Activated CD4-positive, alpha-beta memory T cell treated with anti-CD3 and anti-CD28 coated beads for 36 hours (primary cell): ENCODE measurements around the gene SPTB. TPM values are rescaled to one million over a fixed set of nuclear protein-coding genes. Genes with fewer than 3 reads are reported as not detected.

Experiments used
- CTCF ChIA-PET: fragments of 350-600 bp; sonication (Branson Sonifier 250); formaldehyde crosslinking; loops from one replicate; lab custom pipeline; 2021; ENCODE audit warnings: antibody characterized with exemption, inconsistent platforms; lab: Charles Lee
- POLR2A ChIA-PET: fragments of 350-600 bp; sonication (Branson Sonifier 250); formaldehyde crosslinking; loops from one replicate; lab custom pipeline; 2021; ENCODE audit warnings: antibody characterized with exemption; lab: Charles Lee
- DNase-seq: peaks from one replicate; pipeline ENCODE4 v3.0.0-alpha.2; 2020
- H3K27ac Mint-ChIP-seq: one replicate; pipeline ENCODE4 v1.8.0; 2021; ENCODE audit warnings: mixed read lengths
- H3K27me3 Mint-ChIP-seq: one replicate; pipeline ENCODE4 v1.8.0; 2021; ENCODE audit warnings: mixed read lengths
- H3K36me3 Mint-ChIP-seq: one replicate; pipeline ENCODE4 v1.8.0; 2021; ENCODE audit warnings: mixed read lengths
- H3K4me1 Mint-ChIP-seq: one replicate; pipeline ENCODE4 v1.8.0; 2021; ENCODE audit warnings: low read depth, mixed read lengths
- H3K4me3 Mint-ChIP-seq: one replicate; pipeline ENCODE4 v1.8.0; 2021; ENCODE audit warnings: mild to moderate bottlenecking, mixed read lengths
- H3K9me3 Mint-ChIP-seq: one replicate; pipeline ENCODE4 v1.8.0; 2021; ENCODE audit warnings: mixed read lengths
- intact Hi-C: fragments of 100-400 bp; cut with micrococcal nuclease; formaldehyde crosslinking; loops from one replicate; pipeline ENCODE4 v1.15.1; 2023
- total RNA-seq, 2 experiments: library from RNA; stranded (reverse); gene quantifications; one replicate each; pipeline ENCODE4 v1.2.3, GENCODE V29; 2021

SPTB gene
- total RNA-seq, 2 experiments from 2014 or later: 0.57 to 0.70 TPM

DNA sequence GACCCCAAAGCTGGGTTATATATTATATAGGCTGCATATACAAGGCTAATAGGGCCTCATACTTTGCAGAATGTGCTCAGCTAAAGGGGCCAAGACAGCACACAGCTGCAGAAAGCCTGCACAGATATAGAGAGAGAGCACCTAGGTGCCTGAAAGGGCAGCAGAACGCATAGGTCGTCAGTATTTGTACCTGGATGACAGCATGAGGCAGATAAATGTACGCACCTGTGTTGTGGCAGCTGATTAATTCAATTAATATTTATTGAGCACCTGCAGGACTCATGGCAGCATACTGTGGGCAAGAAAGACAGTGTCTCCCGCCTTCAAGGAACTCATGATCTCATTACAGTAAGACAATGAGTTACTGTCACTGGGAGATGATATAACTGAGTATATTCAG, 33.4 kb downstream of the SPTB start:
- Mint-ChIP-seq H3K4me3 (no peak overlapping the region), H3K9me3 (no peaks in the 10 kb centered on the region), H3K36me3 (no peaks in the 10 kb centered on the region), H3K27ac (no peak overlapping the region), H3K4me1 (peaks cover 9% of the 10 kb centered on the region), H3K27me3 (peaks cover 22% of the 10 kb centered on the region)
- intact Hi-C loops: no loop called here
- ChIA-PET CTCF (interaction anchor here (1.7 to 2.6 kb wide), 2 partner anchors 23 to 45 kb away, joined by 8 to 9 read pairs; no protein-coding TSS in a partner anchor), POLR2A (no interaction called here)
- DNase-seq: no peak

DNA sequence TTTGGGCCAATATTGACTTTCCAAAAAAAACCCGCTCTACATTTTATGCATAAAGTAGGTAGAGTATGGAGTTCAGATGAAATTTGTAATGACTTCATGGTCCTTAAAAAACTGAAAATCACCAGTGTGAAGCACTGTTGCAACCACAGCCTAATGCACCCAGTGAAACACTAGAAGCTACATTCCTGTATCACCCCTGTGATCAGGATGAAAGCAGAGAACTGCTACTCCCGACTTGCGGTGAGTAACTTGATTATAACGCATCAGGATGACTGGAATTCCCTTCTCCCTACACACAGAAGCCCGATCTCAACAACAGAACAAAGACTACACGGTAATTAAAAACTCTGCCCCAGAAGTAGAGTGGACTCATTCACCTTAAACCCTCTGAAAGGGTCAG, 33.8 kb downstream of the SPTB start:
- DNase-seq: no peak
- intact Hi-C loops: no loop called here
- ChIA-PET POLR2A (no interaction called here), CTCF (interaction anchor here (1.7 to 2.6 kb wide), 2 partner anchors 23 to 46 kb away, joined by 8 to 9 read pairs; no protein-coding TSS in a partner anchor)
- peaks cover 25% of the 10 kb centered on the region for H3K27me3 Mint-ChIP-seq
- peaks cover 9% of the 10 kb centered on the region for H3K4me1 Mint-ChIP-seq
- no peak overlapping the region for H3K27ac Mint-ChIP-seq
- no peaks in the 10 kb centered on the region for H3K36me3 Mint-ChIP-seq
- H3K9me3 Mint-ChIP-seq: no peaks in the 10 kb centered on the region
- H3K4me3 Mint-ChIP-seq: no peak overlapping the region

GRCh38 chr14:64844969-64845536, 34.7 kb downstream of the SPTB start:
- Mint-ChIP-seq H3K27ac (no peak overlapping the region), H3K27me3 (peaks cover 22% of the 10 kb centered on the region), H3K4me1 (peaks cover 9% of the 10 kb centered on the region), H3K9me3 (no peaks in the 10 kb centered on the region), H3K36me3 (no peaks in the 10 kb centered on the region), H3K4me3 (no peak overlapping the region)
- no peak for DNase-seq
- ChIA-PET POLR2A (interaction anchor here (0.8 kb wide), 1 partner anchor 13 kb away, joined by 3 read pairs; no protein-coding TSS in a partner anchor), CTCF (interaction anchor here (1.0 to 2.6 kb wide), 3 partner anchors 22 to 208 kb away, joined by 3 to 8 read pairs (median 4); no protein-coding TSS in a partner anchor)
- intact Hi-C loops: no loop called here

- H3K27me3 Mint-ChIP-seq: peaks cover 22% of the 10 kb centered on the region
- ChIA-PET CTCF (interaction anchor here (1.0 to 2.6 kb wide), 3 partner anchors 21 to 208 kb away, joined by 3 to 8 read pairs (median 4); no protein-coding TSS in a partner anchor), POLR2A (no interaction called here)
- no peak overlapping the region for H3K27ac Mint-ChIP-seq
- H3K4me3 Mint-ChIP-seq: no peak overlapping the region
- peaks cover 9% of the 10 kb centered on the region for H3K4me1 Mint-ChIP-seq
- intact Hi-C loops: no loop called here
- no peak for DNase-seq
- no peaks in the 10 kb centered on the region for H3K9me3 Mint-ChIP-seq
- no peaks in the 10 kb centered on the region for H3K36me3 Mint-ChIP-seq
Measured at GRCh38 chr14:64844272-64844671, 35.4 kb downstream of the SPTB start.

GRCh38 chr14:64843548-64843947, 36.2 kb downstream of the SPTB start:
- Mint-ChIP-seq H3K4me1 (peaks cover 9% of the 10 kb centered on the region), H3K27ac (no peak overlapping the region), H3K4me3 (no peak overlapping the region), H3K9me3 (no peaks in the 10 kb centered on the region), H3K27me3 (peaks cover 22% of the 10 kb centered on the region), H3K36me3 (no peaks in the 10 kb centered on the region)
- ChIA-PET CTCF (interaction anchor here (1.0 kb wide), 1 partner anchor 48 kb away, joined by 4 read pairs; no protein-coding TSS in a partner anchor), POLR2A (no interaction called here)
- intact Hi-C loops: no loop called here
- DNase-seq: no peak

DNA sequence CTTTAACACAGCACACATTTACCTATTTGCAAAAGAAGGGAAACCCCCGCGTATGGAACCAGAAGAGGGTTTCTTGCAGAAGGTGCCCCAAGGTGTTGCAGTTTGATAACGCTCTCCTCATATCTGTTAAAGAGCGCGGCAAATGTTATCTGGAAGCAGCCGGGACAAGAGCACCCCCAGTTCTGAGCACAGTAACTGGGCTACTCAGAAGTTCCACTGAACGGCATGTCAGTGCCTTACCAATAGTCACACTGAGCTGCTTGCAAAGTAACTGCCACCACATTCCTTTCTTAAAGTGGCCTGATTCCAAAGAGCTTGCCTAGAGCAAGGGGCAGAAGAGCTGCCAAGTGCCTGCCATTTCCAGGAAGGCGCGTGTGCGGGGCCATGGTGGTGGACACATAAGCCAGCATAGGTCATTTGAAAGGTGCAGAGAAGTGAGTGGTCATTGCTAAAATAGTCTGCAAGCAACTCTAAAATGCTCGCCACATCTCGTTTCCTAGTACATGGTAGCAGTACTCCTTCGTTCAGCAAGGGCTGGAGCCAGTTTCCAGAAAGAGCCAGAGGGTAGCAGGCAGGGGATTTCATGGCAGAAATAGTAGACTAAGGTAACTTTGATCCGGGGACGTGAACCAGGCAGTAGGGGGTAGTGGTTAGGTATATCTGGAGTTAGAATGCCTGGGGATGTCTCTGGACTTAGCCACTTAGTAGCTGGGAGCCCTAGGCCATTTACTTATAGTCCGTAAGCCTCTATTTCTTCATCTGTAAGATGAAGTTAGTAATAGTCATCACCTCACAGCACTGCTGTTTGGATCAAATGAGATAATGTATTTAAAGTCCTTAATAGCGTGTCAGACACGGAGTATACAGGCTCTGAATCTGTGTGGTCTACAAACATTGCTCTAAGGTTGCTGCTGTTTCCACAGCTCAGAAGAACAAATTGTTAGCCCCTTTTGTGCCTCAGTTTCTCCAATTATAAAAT, 37.6 kb downstream of the SPTB start:
- Mint-ChIP-seq H3K36me3 (no peaks in the 10 kb centered on the region), H3K9me3 (no peaks in the 10 kb centered on the region), H3K4me1 (no peaks in the 10 kb centered on the region), H3K27ac (no peak overlapping the region), H3K4me3 (no peak overlapping the region), H3K27me3 (peaks cover 23% of the 10 kb centered on the region)
- DNase-seq: no peak
- ChIA-PET CTCF (interaction anchor here (1.3 to 1.9 kb wide), 2 partner anchors 21 to 51 kb away, joined by 3 to 5 read pairs; no protein-coding TSS in a partner anchor), POLR2A (no interaction called here)
- intact Hi-C loops: no loop called here

GRCh38 chr14:64841121-64841651, 38.5 kb downstream of the SPTB start:
- Mint-ChIP-seq H3K9me3 (no peaks in the 10 kb centered on the region), H3K27me3 (peaks cover 23% of the 10 kb centered on the region), H3K27ac (no peak overlapping the region), H3K36me3 (no peaks in the 10 kb centered on the region), H3K4me1 (no peaks in the 10 kb centered on the region), H3K4me3 (no peak overlapping the region)
- intact Hi-C loops: no loop called here
- no peak for DNase-seq
- CTCF ChIA-PET: interaction anchor here (1.3 to 1.9 kb wide), 4 partner anchors 17 to 52 kb away, joined by 3 to 5 read pairs (median 4); no protein-coding TSS in a partner anchor
- POLR2A ChIA-PET: no interaction called here

GRCh38 chr14:64838656-64839055, 41.1 kb downstream of the SPTB start:
- Mint-ChIP-seq H3K4me1 (no peaks in the 10 kb centered on the region), H3K9me3 (no peaks in the 10 kb centered on the region), H3K27ac (no peak overlapping the region), H3K36me3 (no peaks in the 10 kb centered on the region), H3K27me3 (peaks cover 17% of the 10 kb centered on the region), H3K4me3 (no peak overlapping the region)
- intact Hi-C loops: no loop called here
- DNase-seq: no peak
- CTCF ChIA-PET: no interaction called here
- POLR2A ChIA-PET: no interaction called here

DNA sequence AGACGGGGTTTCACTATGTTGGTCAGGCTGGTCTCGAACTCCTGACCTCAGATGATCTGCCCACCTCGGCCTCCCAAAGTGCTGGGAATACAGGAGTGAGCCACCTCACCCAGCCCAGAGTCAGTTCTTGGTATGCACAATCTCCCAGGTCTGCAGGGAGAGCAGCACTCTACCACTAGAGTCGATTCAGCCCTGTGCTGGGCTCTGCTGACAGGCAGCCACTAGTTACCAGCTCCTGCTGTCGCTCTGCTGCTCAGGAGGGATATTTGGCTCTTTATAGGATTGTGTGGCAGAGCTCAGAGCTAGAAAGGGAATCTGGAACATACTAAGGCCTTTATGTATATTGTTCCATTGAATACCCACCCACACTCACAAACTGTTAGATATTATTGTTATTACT, 44.3 kb downstream of the SPTB start:
- Mint-ChIP-seq H3K36me3 (no peaks in the 10 kb centered on the region), H3K4me1 (no peaks in the 10 kb centered on the region), H3K4me3 (no peak overlapping the region), H3K9me3 (no peaks in the 10 kb centered on the region), H3K27ac (no peak overlapping the region), H3K27me3 (peaks cover 7% of the 10 kb centered on the region)
- POLR2A ChIA-PET: no interaction called here
- intact Hi-C loops: no loop called here
- no peak for DNase-seq
- CTCF ChIA-PET: interaction anchor here (1.1 to 3.6 kb wide), 2 partner anchors 12 to 56 kb away, joined by 4 to 13 read pairs; no protein-coding TSS in a partner anchor

DNA sequence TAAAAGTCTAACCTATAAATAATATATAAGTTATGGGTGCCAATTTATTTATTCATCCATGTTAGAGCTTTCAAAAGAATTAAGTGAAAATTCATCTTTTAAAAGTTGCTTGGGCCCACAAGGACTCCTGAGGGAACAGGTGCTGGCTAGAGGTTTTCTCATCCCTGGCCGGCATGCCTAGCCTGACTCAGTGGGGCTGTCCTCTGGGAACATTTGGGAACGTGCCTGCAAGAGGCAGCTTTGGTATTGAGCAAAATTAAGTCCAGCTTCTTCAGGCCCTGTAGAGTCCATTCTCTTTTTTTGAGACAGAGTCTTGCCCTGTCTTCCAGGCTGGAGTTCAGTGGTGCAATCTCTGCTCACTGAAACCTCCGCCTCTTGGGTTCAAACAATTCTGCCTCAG, 44.7 kb downstream of the SPTB start:
- no peaks in the 10 kb centered on the region for H3K36me3 Mint-ChIP-seq
- H3K4me3 Mint-ChIP-seq: no peak overlapping the region
- intact Hi-C loops: no loop called here
- DNase-seq: no peak
- no peaks in the 10 kb centered on the region for H3K9me3 Mint-ChIP-seq
- H3K27me3 Mint-ChIP-seq: peaks cover 7% of the 10 kb centered on the region
- ChIA-PET CTCF (interaction anchor here (1.1 to 3.6 kb wide), 2 partner anchors 11 to 57 kb away, joined by 4 to 13 read pairs; no protein-coding TSS in a partner anchor), POLR2A (no interaction called here)
- no peaks in the 10 kb centered on the region for H3K4me1 Mint-ChIP-seq
- H3K27ac Mint-ChIP-seq: no peak overlapping the region

- no peaks in the 10 kb centered on the region for H3K4me1 Mint-ChIP-seq
- CTCF ChIA-PET: no interaction called here
- H3K4me3 Mint-ChIP-seq: no peak overlapping the region
Measured at GRCh38 chr14:64831419-64831818, 48.3 kb downstream of the SPTB start.

DNA sequence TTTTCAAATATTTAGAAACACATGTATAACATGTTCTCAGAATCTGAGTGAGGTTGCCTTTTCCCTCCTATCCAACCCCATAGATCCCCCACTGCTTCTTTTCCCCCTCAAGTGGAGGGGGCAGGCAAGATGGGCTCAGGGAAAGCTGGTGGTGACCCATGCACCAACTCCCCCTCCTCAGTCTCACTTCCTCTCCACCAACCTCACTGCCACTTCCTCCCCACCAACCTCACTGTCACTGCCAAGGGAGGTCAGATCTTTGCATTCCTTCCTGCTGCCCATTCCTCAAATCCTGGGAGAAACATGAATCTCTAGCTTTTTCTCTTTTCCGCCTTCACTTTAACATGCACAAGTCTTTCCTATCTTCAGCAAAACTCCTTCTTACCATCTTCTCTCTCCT, 48.7 kb downstream of the SPTB start:
- Mint-ChIP-seq H3K4me3 (no peak overlapping the region), H3K36me3 (no peaks in the 10 kb centered on the region), H3K27ac (no peak overlapping the region), H3K4me1 (no peaks in the 10 kb centered on the region), H3K27me3 (peaks cover 3% of the 10 kb centered on the region), H3K9me3 (no peaks in the 10 kb centered on the region)
- intact Hi-C loops: no loop called here
- DNase-seq: no peak
- ChIA-PET POLR2A (no interaction called here), CTCF (interaction anchor here (0.8 to 1.2 kb wide), 2 partner anchors 61 to 153 kb away, joined by 3 to 4 read pairs; no protein-coding TSS in a partner anchor)

More at GRCh38 chr14:64831419-64831818, 48.3 kb downstream of the SPTB start:
- POLR2A ChIA-PET: no interaction called here
- Mint-ChIP-seq H3K9me3 (no peaks in the 10 kb centered on the region), H3K27me3 (peaks cover 4% of the 10 kb centered on the region), H3K36me3 (no peaks in the 10 kb centered on the region), H3K27ac (no peak overlapping the region)
- intact Hi-C loops: no loop called here
- no peak for DNase-seq
